ENCODE results near the gene FZD7. TPM values are rescaled to one million over a fixed set of nuclear protein-coding genes. Genes with fewer than 3 reads are reported as not detected.

FZD7 gene
- total RNA-seq, 1 donor from 2014 or later = 85.7 TPM

GRCh38 chr2:202066875-202067274 lies 33.2 kb downstream of the FZD7 start:
- DNase-seq (ENCODE audit: low spot score) = no peak

GRCh38 chr2:202067589-202067988 lies 33.9 kb downstream of the FZD7 start:
- DNase-seq (ENCODE audit: low spot score) = no peak

GRCh38 chr2:202069170-202070067 lies 35.8 kb downstream of the FZD7 start:
- DNase-seq (ENCODE audit: low spot score) = peak; percentile 39

GRCh38 chr2:202071107-202071506 lies 37.5 kb downstream of the FZD7 start:
- DNase-seq (ENCODE audit: low spot score) = no peak

- no peak for DNase-seq (ENCODE audit: low spot score)
These were observed 38.6 kb downstream of the FZD7 start for GRCh38 chr2:202072226-202072625.

- DNase-seq (ENCODE audit: low spot score) = peak; percentile 24
These were observed 39.2 kb downstream of the FZD7 start, which contains the start of gene KIAA2012 for GRCh38 chr2:202072737-202073401. TSS of gene KIAA2012 (plus strand) at chr2:202073255. CDS start at chr2:202073628, 373 bp downstream.

GRCh38 chr2:202074324-202074723 lies 40.7 kb downstream of the FZD7 start:
- no peak for DNase-seq (ENCODE audit: low spot score)

- no peak for DNase-seq (ENCODE audit: low spot score)
These were observed 45.7 kb downstream of the FZD7 start for GRCh38 chr2:202079310-202079709.

GRCh38 chr2:202084265-202084664 lies 50.6 kb downstream of the FZD7 start:
- DNase-seq (ENCODE audit: low spot score) = no peak

Other genes with a start within 250 kb of the FZD7 start
- 6.7 TPM for gene CDK15, start 227.3 kb upstream of the FZD7 start, total RNA-seq (ENCODE audit: insufficient read depth, low replicate concordance)
- 1.7 TPM for gene KIAA2012, start 39.4 kb downstream of the FZD7 start, total RNA-seq (ENCODE audit: insufficient read depth, low replicate concordance)
- 73.4 TPM for gene SUMO1, start 204.7 kb downstream of the FZD7 start, total RNA-seq (ENCODE audit: insufficient read depth, low replicate concordance)
- 48.4 TPM for gene NOP58, start 231.9 kb downstream of the FZD7 start, total RNA-seq (ENCODE audit: insufficient read depth, low replicate concordance)

Measured in umbilical cord (tissue), 2 donors.